RWPE2 (cell line): ENCODE measurements around the gene PDK1.
"Not testable (repeated sequence)": the region's sequence is repeated elsewhere in the genome, so short reads cannot be mapped to it uniquely, and the experiment has no call there.

Experiments
- ATAC-seq: fragments of 200-7000 bp; cut with Tn5 transposase; 3 replicates; pipeline ENCODE4 v1.9.1; 2021; ENCODE audit warnings: low read depth
- DNase-seq: peaks from one replicate; pipeline ENCODE4 v3.0.0-alpha.2; 2020; ENCODE audit warnings: low spot score
- H3K27ac ChIP-seq: fragments of 450-650 bp; 2 replicates; pipeline ENCODE4 v1.5.1; 2017; ENCODE audit warnings: mild to moderate bottlenecking; ENCODE audit not compliant: poor library complexity, severe bottlenecking
- H3K27me3 ChIP-seq: fragments of 250-450 bp; sonication (Bioruptor Pico); 2 replicates; pipeline ENCODE4 v1.5.1; 2021; ENCODE audit warnings: mild to moderate bottlenecking, moderate library complexity; ENCODE audit not compliant: insufficient read depth, poor library complexity, severe bottlenecking
- H3K36me3 ChIP-seq: fragments of 250-450 bp; sonication (Bioruptor Pico); 2 replicates; pipeline ENCODE4 v1.5.1; 2020; ENCODE audit warnings: low read depth, mild to moderate bottlenecking, moderate library complexity
- H3K4me1 ChIP-seq: fragments of 250-450 bp; sonication (Bioruptor Pico); 2 replicates; pipeline ENCODE4 v1.5.1; 2021; ENCODE audit warnings: mild to moderate bottlenecking, moderate library complexity; ENCODE audit not compliant: insufficient read depth, poor library complexity, severe bottlenecking
- H3K4me3 ChIP-seq: fragments of 250-450 bp; sonication (Bioruptor Pico); 2 replicates; pipeline ENCODE4 v1.5.1; 2021; ENCODE audit warnings: mild to moderate bottlenecking, moderate library complexity; ENCODE audit not compliant: severe bottlenecking
- H3K9me3 ChIP-seq: fragments of 250-450 bp; sonication (Bioruptor Pico); 2 replicates; pipeline ENCODE4 v1.5.1; 2021; ENCODE audit warnings: mild to moderate bottlenecking, moderate library complexity; ENCODE audit not compliant: severe bottlenecking
- TF ChIP-seq, protein P1 (sequence below): fragments of 450-650 bp; IDR thresholded peaks from one replicate; pipeline ENCODE4 v1.5.1; 2017; ENCODE audit warnings: mild to moderate bottlenecking, moderate library complexity; ENCODE audit not compliant: poor library complexity, severe bottlenecking

The PDK1 gene

DNA sequence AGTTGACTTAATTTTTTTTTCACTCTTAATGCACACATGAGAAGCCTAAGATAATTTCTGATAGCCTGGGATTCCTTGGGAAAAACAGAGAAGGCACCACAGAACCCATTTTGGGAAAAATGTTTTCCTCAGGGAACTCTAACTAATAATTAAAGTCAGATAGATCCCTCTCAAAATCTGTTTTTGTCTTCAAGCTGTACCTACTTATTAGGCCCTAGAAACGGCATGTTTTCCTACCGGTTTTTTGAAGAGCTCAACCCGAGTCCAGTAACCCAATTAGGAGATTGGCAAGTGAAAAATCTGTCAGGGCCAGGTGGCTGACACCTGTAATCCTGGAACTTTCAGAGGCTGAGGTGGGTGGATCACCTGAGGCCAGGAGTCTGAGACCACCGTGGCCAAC is 16.1 kb upstream of the PDK1 start:
- Histone ChIP-seq H3K9me3 (no peaks in the 10 kb centered on the region), H3K4me1 (no peaks in the 10 kb centered on the region), H3K27me3 (no peaks in the 10 kb centered on the region), H3K4me3 (no peak overlapping the region), H3K36me3 (no peaks in the 10 kb centered on the region), H3K27ac (no peak overlapping the region)
- TF ChIP-seq, protein P1, sequence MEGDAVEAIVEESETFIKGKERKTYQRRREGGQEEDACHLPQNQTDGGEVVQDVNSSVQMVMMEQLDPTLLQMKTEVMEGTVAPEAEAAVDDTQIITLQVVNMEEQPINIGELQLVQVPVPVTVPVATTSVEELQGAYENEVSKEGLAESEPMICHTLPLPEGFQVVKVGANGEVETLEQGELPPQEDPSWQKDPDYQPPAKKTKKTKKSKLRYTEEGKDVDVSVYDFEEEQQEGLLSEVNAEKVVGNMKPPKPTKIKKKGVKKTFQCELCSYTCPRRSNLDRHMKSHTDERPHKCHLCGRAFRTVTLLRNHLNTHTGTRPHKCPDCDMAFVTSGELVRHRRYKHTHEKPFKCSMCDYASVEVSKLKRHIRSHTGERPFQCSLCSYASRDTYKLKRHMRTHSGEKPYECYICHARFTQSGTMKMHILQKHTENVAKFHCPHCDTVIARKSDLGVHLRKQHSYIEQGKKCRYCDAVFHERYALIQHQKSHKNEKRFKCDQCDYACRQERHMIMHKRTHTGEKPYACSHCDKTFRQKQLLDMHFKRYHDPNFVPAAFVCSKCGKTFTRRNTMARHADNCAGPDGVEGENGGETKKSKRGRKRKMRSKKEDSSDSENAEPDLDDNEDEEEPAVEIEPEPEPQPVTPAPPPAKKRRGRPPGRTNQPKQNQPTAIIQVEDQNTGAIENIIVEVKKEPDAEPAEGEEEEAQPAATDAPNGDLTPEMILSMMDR: no peak
- ATAC-seq (no peak), DNase-seq (no peak)

DNA sequence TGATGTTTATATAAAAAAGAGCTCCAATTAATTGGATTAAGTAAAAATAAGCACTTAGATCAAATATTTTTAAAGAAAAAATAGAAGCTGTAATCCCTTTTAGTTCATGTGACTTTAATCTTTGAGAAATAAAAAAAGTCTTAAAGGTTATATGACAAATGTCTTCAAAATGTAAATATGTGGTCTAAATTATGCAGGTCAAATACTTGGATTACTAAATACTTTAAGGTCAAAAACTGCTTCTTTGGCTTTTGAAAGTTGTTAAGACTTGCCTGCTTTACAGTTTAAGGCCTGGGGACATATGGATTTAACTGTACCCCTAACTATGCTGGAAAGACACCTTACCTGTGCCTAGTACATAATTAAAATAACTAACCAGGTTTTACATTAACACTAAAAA is 15.5 kb upstream of the PDK1 start:
- Histone ChIP-seq H3K27ac (no peak overlapping the region), H3K27me3 (no peaks in the 10 kb centered on the region), H3K36me3 (no peaks in the 10 kb centered on the region), H3K4me1 (no peaks in the 10 kb centered on the region), H3K9me3 (no peaks in the 10 kb centered on the region), H3K4me3 (no peak overlapping the region)
- TF ChIP-seq, protein P1: no peak
- DNase-seq (no peak), ATAC-seq (no peak)

DNA sequence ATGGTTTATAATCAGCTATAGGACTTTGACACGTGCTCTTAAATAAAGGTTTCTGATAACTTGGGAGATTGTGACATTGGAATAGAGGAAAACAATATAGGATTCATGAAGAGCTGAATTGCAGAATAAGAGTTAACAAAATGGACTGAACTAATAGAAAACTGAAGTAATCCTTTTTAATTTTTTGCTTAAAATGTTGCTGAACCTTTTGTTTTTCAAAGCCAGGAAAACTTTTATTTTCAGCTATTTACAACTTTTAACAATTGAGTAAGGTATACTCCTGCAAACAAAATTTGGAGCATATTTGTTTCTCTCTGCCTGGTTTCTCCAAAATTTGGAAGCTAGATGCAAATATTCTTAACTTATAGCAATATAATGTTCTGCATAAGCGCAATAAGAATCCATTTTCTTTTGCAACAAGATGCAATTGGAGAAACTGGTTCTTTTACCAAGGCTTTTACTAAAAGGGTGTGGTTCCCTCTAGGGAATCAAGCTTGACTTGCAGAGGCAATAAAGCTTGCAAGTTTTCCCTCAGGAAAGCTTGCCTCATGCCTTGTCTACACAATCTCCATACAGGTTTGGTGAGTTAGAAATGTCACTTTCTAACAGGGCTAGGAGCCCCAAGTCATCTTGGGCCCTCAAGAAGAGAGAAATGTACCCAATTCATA is 10.3 kb upstream of the PDK1 start:
- Histone ChIP-seq H3K27ac (no peak overlapping the region), H3K9me3 (no peaks in the 10 kb centered on the region), H3K36me3 (no peaks in the 10 kb centered on the region), H3K27me3 (no peaks in the 10 kb centered on the region), H3K4me1 (no peaks in the 10 kb centered on the region), H3K4me3 (no peak overlapping the region)
- TF ChIP-seq, protein P1: no peak
- DNase-seq: no peak
- ATAC-seq: no peak

DNA sequence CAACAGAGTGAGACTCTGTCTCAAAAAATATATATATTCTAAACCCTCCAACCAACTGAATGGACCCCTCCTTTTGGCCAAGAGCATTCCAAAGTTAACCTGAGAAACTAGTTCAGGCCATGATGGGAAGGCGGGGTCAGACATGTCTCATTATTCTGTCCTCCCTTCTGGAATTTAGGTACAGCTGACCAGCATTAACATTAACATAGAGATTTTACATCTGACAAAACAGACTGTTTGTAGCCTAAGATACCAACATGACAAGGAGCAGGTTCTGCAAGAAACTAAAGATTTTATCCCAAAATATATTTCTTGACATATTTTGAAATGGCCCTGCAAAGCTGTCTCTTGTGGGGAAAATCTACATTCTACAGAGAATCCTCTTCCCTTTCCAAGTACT is 6.8 kb upstream of the PDK1 start:
- TF ChIP-seq, protein P1: no peak
- Histone ChIP-seq H3K36me3 (no peaks in the 10 kb centered on the region), H3K9me3 (no peaks in the 10 kb centered on the region)

DNA sequence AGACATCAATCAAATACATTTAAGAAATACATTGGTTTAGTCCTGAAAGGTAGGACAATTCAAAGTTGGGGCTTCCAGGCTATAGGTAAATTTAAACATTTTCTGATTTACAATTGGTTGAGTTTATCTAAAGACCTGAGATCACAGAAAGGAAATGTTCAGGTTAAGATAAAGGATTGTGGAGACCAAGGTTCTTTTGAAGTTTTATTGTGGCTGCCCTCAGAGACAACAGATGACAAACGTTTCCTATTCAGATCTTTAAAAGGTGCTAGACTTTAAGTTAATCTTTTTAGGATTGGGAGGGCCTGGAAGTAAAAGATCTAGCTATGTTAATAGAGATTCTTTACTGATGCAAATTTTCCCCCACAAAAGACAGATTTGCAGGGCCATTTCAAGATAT is 6.1 kb upstream of the PDK1 start:
- not testable (repeated sequence) for H3K27ac ChIP-seq, ATAC-seq, H3K27me3 ChIP-seq, DNase-seq, H3K4me3 ChIP-seq, H3K9me3 ChIP-seq, H3K36me3 ChIP-seq
- H3K4me1 ChIP-seq: peaks cover 13% of the 10 kb centered on the region

More for the DNA sequence above, 6.8 kb upstream of the PDK1 start:
- H3K4me3 ChIP-seq: no peak overlapping the region
- ATAC-seq: no peak
- no peak for DNase-seq
- H3K27ac ChIP-seq: no peak overlapping the region
- H3K27me3 ChIP-seq: no peaks in the 10 kb centered on the region
- peaks cover 12% of the 10 kb centered on the region for H3K4me1 ChIP-seq
